Peyer's patch (tissue), 4 donors: ENCODE measurements around the gene NCBP2.

ENCODE experiments used
- CTCF ChIP-seq, 6 experiments: fragments of 450-650 bp in 4 of 6; fragments of 200-600 bp in 2 of 6; sonication (generic) in 1 of 6; IDR thresholded peaks; one replicate each; pipeline ENCODE4 v1.5.1; 2017 to 2019; ENCODE audit warnings: antibody characterized with exemption in 6 of 6, mild to moderate bottlenecking in 3 of 6, moderate library complexity in 1 of 6
- POLR2A ChIP-seq, 2 donors: fragments of 450-650 bp; IDR thresholded peaks; one replicate each; pipeline ENCODE4 v1.5.1; 2017; ENCODE audit warnings: antibody characterized with exemption in 2 of 2, mild to moderate bottlenecking in 2 of 2, moderate library complexity in 2 of 2

- TF ChIP-seq CTCF (IDR thresholded peaks at IDR 0.05) (no peak), POLR2A (IDR thresholded peaks at IDR 0.05) (no peak)
Observed at GRCh38 chr3:196941729-196942225, 551 bp downstream of the NCBP2 start.
